Rectal smooth muscle tissue (tissue), 1 donor: ENCODE data around the gene SLC27A5.
"Not testable (repeated sequence)": the region's sequence is repeated elsewhere in the genome, so short reads cannot be mapped to it uniquely, and the experiment has no call there.

Experiments used
- H3K27ac ChIP-seq: one replicate; pipeline ENCODE4 v1.7.0; 2013; ENCODE audit warnings: low read depth, low read length, inconsistent platforms
- H3K27me3 ChIP-seq: one replicate; pipeline ENCODE4 v1.7.0; 2013; ENCODE audit warnings: low read length; ENCODE audit not compliant: control insufficient read depth, insufficient read depth
- H3K36me3 ChIP-seq: one replicate; pipeline ENCODE4 v1.7.0; 2013; ENCODE audit warnings: low read length; ENCODE audit not compliant: control insufficient read depth, insufficient read depth
- H3K4me1 ChIP-seq: one replicate; pipeline ENCODE4 v1.7.0; 2013; ENCODE audit warnings: low read length; ENCODE audit not compliant: control insufficient read depth, insufficient read depth
- H3K4me3 ChIP-seq: one replicate; pipeline ENCODE4 v1.7.0; 2013; ENCODE audit warnings: low read length
- H3K9ac ChIP-seq: one replicate; pipeline ENCODE4 v1.7.0; 2013; ENCODE audit warnings: low read length

Gene SLC27A5

GRCh38 chr19:58471736-58472135 is 40.1 kb downstream of the SLC27A5 start:
- H3K27ac ChIP-seq = no peak overlapping the region
- no peak overlapping the region for H3K4me3 ChIP-seq
- peaks cover 6% of the 10 kb centered on the region for H3K4me1 ChIP-seq
- no peak overlapping the region for H3K9ac ChIP-seq
- peaks cover 15% of the 10 kb centered on the region for H3K36me3 ChIP-seq
- H3K27me3 ChIP-seq = no peaks in the 10 kb centered on the region

GRCh38 chr19:58470837-58471543 is 40.8 kb downstream of the SLC27A5 start:
- H3K9ac ChIP-seq, H3K4me1 ChIP-seq, H3K4me3 ChIP-seq, H3K27me3 ChIP-seq, H3K27ac ChIP-seq: not testable (repeated sequence)
- H3K36me3 ChIP-seq = peaks cover 15% of the 10 kb centered on the region

GRCh38 chr19:58469241-58470013 is 42.4 kb downstream of the SLC27A5 start:
- H3K9ac ChIP-seq = no peak overlapping the region
- H3K36me3 ChIP-seq = peaks cover 15% of the 10 kb centered on the region
- H3K27ac ChIP-seq = no peak overlapping the region
- peaks cover 8% of the 10 kb centered on the region for H3K4me1 ChIP-seq
- H3K4me3 ChIP-seq = no peak overlapping the region
- no peaks in the 10 kb centered on the region for H3K27me3 ChIP-seq

- Histone ChIP-seq H3K27me3 (no peaks in the 10 kb centered on the region), H3K4me1 (peaks cover 8% of the 10 kb centered on the region), H3K9ac (no peak overlapping the region), H3K36me3 (peaks cover 12% of the 10 kb centered on the region), H3K4me3 (peak overlapping the region; percentile 27), H3K27ac (no peak overlapping the region)
Measured at GRCh38 chr19:58468216-58468839, 43.5 kb downstream of the SLC27A5 start.

- no peaks in the 10 kb centered on the region for H3K27me3 ChIP-seq
- H3K4me1 ChIP-seq = peaks cover 8% of the 10 kb centered on the region
- peak within 1 kb of the TSS; percentile 89 for H3K4me3 ChIP-seq
- peak within 1 kb of the TSS; percentile 38 for H3K9ac ChIP-seq
- H3K27ac ChIP-seq = peak within 1 kb of the TSS; percentile 66
- H3K36me3 ChIP-seq = peaks cover 2% of the 10 kb centered on the region
Measured at GRCh38 chr19:58466760-58467589, 44.8 kb downstream of the SLC27A5 start, which contains the start of gene ZNF324. ZNF324 (plus strand) TSS chr19:58467080; CDS start chr19:58469186, 2,106 bp downstream.

GRCh38 chr19:58466089-58466759 is 45.6 kb downstream of the SLC27A5 start:
- Histone ChIP-seq H3K9ac (no peak overlapping the region), H3K36me3 (peaks cover 2% of the 10 kb centered on the region), H3K4me3 (peak overlapping the region; percentile 83), H3K4me1 (peaks cover 8% of the 10 kb centered on the region), H3K27ac (no peak overlapping the region), H3K27me3 (no peaks in the 10 kb centered on the region)

- Histone ChIP-seq H3K36me3 (peaks cover 4% of the 10 kb centered on the region), H3K4me3 (no peak overlapping the region), H3K4me1 (no peaks in the 10 kb centered on the region), H3K9ac (no peak overlapping the region), H3K27me3 (no peaks in the 10 kb centered on the region), H3K27ac (no peak overlapping the region)
Measured at GRCh38 chr19:58460039-58460438, 51.8 kb downstream of the SLC27A5 start.

GRCh38 chr19:58456111-58456510 is 55.7 kb downstream of the SLC27A5 start:
- peaks cover 11% of the 10 kb centered on the region for H3K36me3 ChIP-seq
- no peak overlapping the region for H3K27ac ChIP-seq
- H3K4me3 ChIP-seq = no peak overlapping the region
- no peaks in the 10 kb centered on the region for H3K27me3 ChIP-seq
- no peak overlapping the region for H3K9ac ChIP-seq
- peaks cover 3% of the 10 kb centered on the region for H3K4me1 ChIP-seq

GRCh38 chr19:58455306-58455705 is 56.5 kb downstream of the SLC27A5 start:
- Histone ChIP-seq H3K9ac (no peak overlapping the region), H3K36me3 (peaks cover 11% of the 10 kb centered on the region), H3K4me1 (peaks cover 3% of the 10 kb centered on the region), H3K4me3 (no peak overlapping the region), H3K27ac (no peak overlapping the region), H3K27me3 (no peaks in the 10 kb centered on the region)

- peaks cover 3% of the 10 kb centered on the region for H3K4me1 ChIP-seq
- H3K9ac ChIP-seq = no peak overlapping the region
- H3K4me3 ChIP-seq = no peak overlapping the region
- no peaks in the 10 kb centered on the region for H3K27me3 ChIP-seq
- H3K27ac ChIP-seq = no peak overlapping the region
- H3K36me3 ChIP-seq = peaks cover 11% of the 10 kb centered on the region
Measured at GRCh38 chr19:58453743-58454142, 58.0 kb downstream of the SLC27A5 start.

GRCh38 chr19:58451358-58452101 is 60.3 kb downstream of the SLC27A5 start, which contains the start of gene ZNF324B:
ZNF324B (plus strand) TSS chr19:58451622; CDS start chr19:58453702, 2,080 bp downstream.
- Histone ChIP-seq H3K36me3 (peaks cover 11% of the 10 kb centered on the region), H3K4me3 (peak within 1 kb of the TSS; percentile 77), H3K9ac (no peak within 1 kb of the TSS), H3K27ac (peak within 1 kb of the TSS; percentile 54), H3K4me1 (peaks cover 3% of the 10 kb centered on the region), H3K27me3 (no peaks in the 10 kb centered on the region)
